Thoracic aorta (tissue), 2 donors: ENCODE measurements around the gene SHROOM4. TPM values are rescaled to one million over a fixed set of nuclear protein-coding genes. Genes with fewer than 3 reads are reported as not detected.

ENCODE experiments used
- ATAC-seq: fragments of 150-250 bp; one replicate; pipeline ENCODE4 v1.8.0; 2017; ENCODE audit warnings: low read depth; ENCODE audit not compliant: insufficient number of reproducible peaks, low FRiP score
- DNase-seq: peaks from one replicate; pipeline ENCODE4 v3.0.0-alpha.2; 2020; ENCODE audit warnings: low spot score
- H3K27ac ChIP-seq, 2 donors: fragments of 200-600 bp; sonication (generic); 1 replicate in 1 of 2; 2 replicates in 1 of 2; pipeline ENCODE4 v1.5.1; 2016; ENCODE audit warnings: mild to moderate bottlenecking in 2 of 2, moderate library complexity in 2 of 2
- H3K27me3 ChIP-seq: fragments of 200-600 bp; sonication (generic); replicated peaks from 2 replicates; pipeline ENCODE4 v1.6.0; 2016; ENCODE audit warnings: mild to moderate bottlenecking; ENCODE audit not compliant: insufficient read depth
- H3K36me3 ChIP-seq: fragments of 200-600 bp; sonication (generic); one replicate; pipeline ENCODE4 v1.5.1; 2016
- H3K4me1 ChIP-seq, 2 donors: fragments of 200-600 bp; sonication (generic); 1 replicate in 1 of 2; 2 replicates in 1 of 2; pipeline versions ENCODE4 v1.5.1 to v1.6.0; 2016; ENCODE audit warnings: low read depth in 2 of 2, mild to moderate bottlenecking in 1 of 2; ENCODE audit not compliant: control insufficient read depth in 1 of 2
- H3K4me3 ChIP-seq: fragments of 200-600 bp; sonication (generic); 2 replicates; pipeline ENCODE4 v1.5.1; 2016; ENCODE audit warnings: mild to moderate bottlenecking
- H3K9me3 ChIP-seq: fragments of 200-600 bp; sonication (generic); 2 replicates; pipeline ENCODE4 v1.5.1; 2016
- total RNA-seq, 2 donors: library from RNA; depleted of rRNA; stranded (reverse); fragments of >200 nt; gene quantifications; one replicate each; pipeline versions ENCODE4 v1.1.0 to v1.2.3, GENCODE V29; 2016
- TF ChIP-seq, protein P1 (sequence below): fragments of 200-600 bp; sonication (generic); IDR thresholded peaks from one replicate; pipeline ENCODE4 v1.5.1; 2019; ENCODE audit warnings: antibody characterized with exemption

SHROOM4 gene
- total RNA-seq, 2 donors from 2014 or later: 16.0 to 24.2 TPM

DNA sequence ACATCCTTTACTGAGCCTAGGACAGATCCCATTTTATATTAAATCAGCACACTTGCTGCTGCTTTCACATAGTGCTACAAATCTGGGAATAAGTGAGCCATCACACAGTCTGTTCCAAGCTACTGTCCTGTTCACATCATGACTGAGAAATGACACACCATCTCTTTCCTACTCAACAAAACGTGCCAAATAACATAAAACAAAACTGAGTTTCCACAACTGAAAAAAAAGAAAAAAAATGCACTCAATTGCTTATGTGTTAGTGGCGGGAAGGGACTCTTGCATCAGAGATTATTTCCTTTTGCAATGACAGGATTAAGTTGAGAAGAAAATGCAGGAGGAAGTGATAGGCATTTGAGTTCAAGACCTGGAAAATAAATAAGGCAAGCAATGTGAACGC lies 109.0 kb downstream of the SHROOM4 start:
- DNase-seq (no peak), ATAC-seq (no peak)
- TF ChIP-seq, protein P1, sequence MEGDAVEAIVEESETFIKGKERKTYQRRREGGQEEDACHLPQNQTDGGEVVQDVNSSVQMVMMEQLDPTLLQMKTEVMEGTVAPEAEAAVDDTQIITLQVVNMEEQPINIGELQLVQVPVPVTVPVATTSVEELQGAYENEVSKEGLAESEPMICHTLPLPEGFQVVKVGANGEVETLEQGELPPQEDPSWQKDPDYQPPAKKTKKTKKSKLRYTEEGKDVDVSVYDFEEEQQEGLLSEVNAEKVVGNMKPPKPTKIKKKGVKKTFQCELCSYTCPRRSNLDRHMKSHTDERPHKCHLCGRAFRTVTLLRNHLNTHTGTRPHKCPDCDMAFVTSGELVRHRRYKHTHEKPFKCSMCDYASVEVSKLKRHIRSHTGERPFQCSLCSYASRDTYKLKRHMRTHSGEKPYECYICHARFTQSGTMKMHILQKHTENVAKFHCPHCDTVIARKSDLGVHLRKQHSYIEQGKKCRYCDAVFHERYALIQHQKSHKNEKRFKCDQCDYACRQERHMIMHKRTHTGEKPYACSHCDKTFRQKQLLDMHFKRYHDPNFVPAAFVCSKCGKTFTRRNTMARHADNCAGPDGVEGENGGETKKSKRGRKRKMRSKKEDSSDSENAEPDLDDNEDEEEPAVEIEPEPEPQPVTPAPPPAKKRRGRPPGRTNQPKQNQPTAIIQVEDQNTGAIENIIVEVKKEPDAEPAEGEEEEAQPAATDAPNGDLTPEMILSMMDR: no peak
- H3K36me3 ChIP-seq: no peaks in the 10 kb centered on the region
- H3K27ac ChIP-seq: peak overlapping the region in 1 of 2 donors; percentile 72
- peaks cover 6 to 26% of the 10 kb centered on the region in 2 donors for H3K4me1 ChIP-seq
- no peak overlapping the region for H3K4me3 ChIP-seq
- H3K27me3 ChIP-seq: no peaks in the 10 kb centered on the region
- no peaks in the 10 kb centered on the region for H3K9me3 ChIP-seq

DNA sequence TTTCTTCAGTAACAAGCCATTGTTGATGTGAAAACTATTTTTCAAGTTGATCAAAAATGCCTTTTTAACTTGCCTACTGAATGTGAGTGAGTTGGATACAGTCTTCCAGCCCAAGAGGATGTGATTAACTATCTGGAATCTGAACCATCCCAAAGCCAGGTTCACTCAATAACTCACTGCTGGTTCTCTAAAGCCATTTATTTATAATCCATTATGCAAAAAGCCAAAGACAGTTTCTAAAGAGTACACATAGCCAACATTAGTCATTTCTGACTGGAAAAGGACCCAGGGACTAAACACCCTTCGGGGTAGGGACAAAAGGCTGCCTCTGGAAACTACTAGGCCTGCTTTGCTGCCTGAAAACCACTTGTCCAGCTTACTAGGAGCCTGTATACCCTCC lies 109.6 kb downstream of the SHROOM4 start:
- no peaks in the 10 kb centered on the region for H3K27me3 ChIP-seq
- H3K9me3 ChIP-seq: no peaks in the 10 kb centered on the region
- peaks cover 6 to 26% of the 10 kb centered on the region in 2 donors for H3K4me1 ChIP-seq
- H3K4me3 ChIP-seq: no peak overlapping the region
- H3K36me3 ChIP-seq: no peaks in the 10 kb centered on the region
- ATAC-seq (no peak), DNase-seq (no peak)
- peak overlapping the region in 1 of 2 donors; percentile 72 for H3K27ac ChIP-seq
- TF ChIP-seq, protein P1: no peak

DNA sequence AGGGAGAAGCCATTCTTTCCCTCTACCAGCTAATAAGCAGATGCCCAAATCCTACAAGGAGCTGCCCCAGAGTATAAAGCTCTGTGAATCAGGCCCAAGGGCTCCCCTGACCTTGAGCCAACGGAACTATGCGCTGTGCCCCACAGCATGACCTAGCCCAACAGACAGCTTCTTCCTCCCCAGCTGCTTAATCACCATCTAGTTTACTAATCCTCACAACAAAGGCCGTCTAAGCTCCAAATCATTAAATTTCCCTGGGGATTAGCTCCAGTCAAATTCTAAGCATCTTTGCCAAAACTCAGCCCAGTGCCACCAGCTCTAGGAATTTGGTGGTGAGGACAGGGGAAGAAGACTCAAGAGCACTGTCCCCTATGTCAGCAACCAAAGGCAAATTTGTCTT lies 113.1 kb downstream of the SHROOM4 start:
- H3K27ac ChIP-seq: no peak overlapping the region
- H3K9me3 ChIP-seq: no peaks in the 10 kb centered on the region
- DNase-seq (no peak), ATAC-seq (no peak)
- no peaks in the 10 kb centered on the region for H3K36me3 ChIP-seq
- TF ChIP-seq, protein P1: no peak
- no peaks in the 10 kb centered on the region for H3K27me3 ChIP-seq
- no peak overlapping the region for H3K4me3 ChIP-seq
- peaks cover 6 to 25% of the 10 kb centered on the region in 2 donors for H3K4me1 ChIP-seq

DNA sequence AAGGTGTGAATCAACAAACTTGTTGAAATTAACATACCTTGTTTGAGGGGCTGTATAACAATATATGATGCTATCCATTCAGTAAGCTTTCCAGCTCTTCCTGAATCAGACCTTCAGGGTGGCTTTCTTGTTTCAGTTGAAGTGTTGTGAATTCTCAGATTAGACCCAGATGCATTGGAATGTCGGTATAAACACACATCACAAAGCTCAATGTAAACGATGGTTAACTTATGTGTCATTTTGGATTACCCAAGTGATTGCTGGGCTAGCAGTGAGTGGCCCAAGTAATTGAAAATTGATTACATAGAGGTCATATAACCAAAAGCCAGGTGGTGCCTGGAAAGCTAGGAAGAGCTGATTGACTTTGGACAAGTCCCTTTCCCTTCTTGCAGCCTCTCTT lies 115.0 kb downstream of the SHROOM4 start:
- no peaks in the 10 kb centered on the region for H3K9me3 ChIP-seq
- ATAC-seq: no peak
- no peaks in the 10 kb centered on the region for H3K27me3 ChIP-seq
- no peak overlapping the region for H3K27ac ChIP-seq
- H3K36me3 ChIP-seq: no peaks in the 10 kb centered on the region
- peaks cover 0 to 13% of the 10 kb centered on the region in 2 donors for H3K4me1 ChIP-seq
- TF ChIP-seq, protein P1: no peak
- DNase-seq: no peak
- H3K4me3 ChIP-seq: no peak overlapping the region

DNA sequence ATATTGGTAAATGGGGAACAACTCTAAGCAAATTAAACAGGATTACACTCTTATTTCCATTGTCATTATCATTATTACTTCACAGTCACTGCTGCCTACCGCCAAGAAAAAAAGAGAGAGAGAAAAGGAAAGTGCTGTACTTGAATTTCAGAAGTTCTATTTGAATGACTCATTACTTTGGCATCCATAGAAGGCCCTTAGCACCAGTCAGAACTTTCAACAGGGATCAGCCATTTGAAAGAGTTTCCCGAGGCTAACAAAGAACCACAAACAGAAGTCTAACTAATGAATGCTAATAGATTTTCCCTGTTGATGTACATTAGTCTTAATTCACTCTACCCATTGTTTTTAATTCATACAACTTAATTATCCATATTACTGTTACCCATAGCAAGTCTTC lies 116.3 kb downstream of the SHROOM4 start:
- ATAC-seq: peak; percentile 76
- H3K9me3 ChIP-seq: no peaks in the 10 kb centered on the region
- H3K27ac ChIP-seq: peak overlapping the region in 1 of 2 donors; percentile 55
- H3K4me3 ChIP-seq: no peak overlapping the region
- H3K36me3 ChIP-seq: no peaks in the 10 kb centered on the region
- no peak for DNase-seq
- H3K27me3 ChIP-seq: no peaks in the 10 kb centered on the region
- TF ChIP-seq, protein P1: no peak
- peaks cover 0 to 13% of the 10 kb centered on the region in 2 donors for H3K4me1 ChIP-seq
